Ramos (cell line): ENCODE results near the gene IFIT3.
"Not testable (repeated sequence)": the region's sequence is repeated elsewhere in the genome, so short reads cannot be mapped to it uniquely, and the experiment has no call there.

ENCODE experiments used
- in situ Hi-C: fragments of 300-500 bp; cut with MboI; formaldehyde crosslinking; loops from one replicate; pipeline ENCODE4 v1.14.3; 2022; ENCODE audit warnings: low sequenced_read_pairs; ENCODE audit not compliant: unreplicated experiment

IFIT3 gene

GRCh38 chr10:89327803-89328441 lies at the start of gene IFIT3:
Gene IFIT3 (plus strand): TSS chr10:89327997. CDS start chr10:89328074, 77 bp downstream.
- in situ Hi-C loops, result no loop called here

GRCh38 chr10:89278034-89278535 lies 49.7 kb upstream of the IFIT3 start:
- in situ Hi-C loops, result no loop called here

- in situ Hi-C loops, result no loop called here
Measured at GRCh38 chr10:89278900-89279392, 48.9 kb upstream of the IFIT3 start.

GRCh38 chr10:89279421-89279869 lies 48.4 kb upstream of the IFIT3 start:
- in situ Hi-C loops, result no loop called here

GRCh38 chr10:89280508-89280907 lies 47.3 kb upstream of the IFIT3 start:
- in situ Hi-C loops, result no loop called here

- in situ Hi-C loops, result no loop called here
Measured at GRCh38 chr10:89281606-89282395, 46.0 kb upstream of the IFIT3 start.

- in situ Hi-C loops, result no loop called here
Measured at GRCh38 chr10:89283025-89283935, 44.5 kb upstream of the IFIT3 start.

GRCh38 chr10:89283936-89284475 lies 43.8 kb upstream of the IFIT3 start:
- in situ Hi-C loops, result no loop called here

GRCh38 chr10:89284711-89285110 lies 43.1 kb upstream of the IFIT3 start:
- in situ Hi-C loops, result not testable (repeated sequence)

- in situ Hi-C loops, result not testable (repeated sequence)
Measured at GRCh38 chr10:89285303-89285702, 42.5 kb upstream of the IFIT3 start.

- in situ Hi-C loops, result no loop called here
Measured at GRCh38 chr10:89294721-89295239, 33.0 kb upstream of the IFIT3 start.

GRCh38 chr10:89295597-89295996 lies 32.2 kb upstream of the IFIT3 start:
- in situ Hi-C loops, result no loop called here

GRCh38 chr10:89296220-89296648 lies 31.6 kb upstream of the IFIT3 start:
- in situ Hi-C loops, result no loop called here

GRCh38 chr10:89297356-89297755 lies 30.4 kb upstream of the IFIT3 start:
- in situ Hi-C loops, result no loop called here

GRCh38 chr10:89297791-89298190 lies 30.0 kb upstream of the IFIT3 start:
- in situ Hi-C loops, result no loop called here

GRCh38 chr10:89299031-89299430 lies 28.8 kb upstream of the IFIT3 start:
- in situ Hi-C loops, result no loop called here

- in situ Hi-C loops, result no loop called here
Measured at GRCh38 chr10:89301232-89301631, 26.6 kb upstream of the IFIT3 start.

GRCh38 chr10:89301721-89302445 lies 25.9 kb upstream of the IFIT3 start, which contains the start of gene IFIT2:
Gene IFIT2 (plus strand): TSS chr10:89302046. CDS start chr10:89302124, 78 bp downstream.
- in situ Hi-C loops, result no loop called here

GRCh38 chr10:89302625-89303024 lies 25.2 kb upstream of the IFIT3 start:
- in situ Hi-C loops, result no loop called here
